Posterior cingulate gyrus (tissue), 11 donors: ENCODE data around the gene TSPAN5.
"Not testable (repeated sequence)": the region's sequence is repeated elsewhere in the genome, so short reads cannot be mapped to it uniquely, and the experiment has no call there.

ENCODE experiments used
- DNase-seq, 10 donors: peaks; one replicate each; pipeline versions ENCODE4 v3.0.0 to v3.0.0-alpha.2; 2020 to 2021; ENCODE audit warnings: mixed read lengths in 3 of 10
- intact Hi-C: fragments of 100-400 bp; cut with DNase I; formaldehyde crosslinking; loops from one replicate; pipeline ENCODE4 v1.15.1; 2023

Gene TSPAN5

GRCh38 chr4:98658287-98659105, at the start of gene TSPAN5:
Gene TSPAN5, minus strand, starts transcription at chr4:98658611.
- DNase-seq: peak; percentile 70 to 97 (median 81)
- intact Hi-C loops: loop anchor here (2.0 to 5.0 kb wide), 5 partner anchors 91 to 396 kb away; partner anchors contain the start of genes EIF4E, METAP1 and RAP1GDS1

- intact Hi-C loops: no loop called here
Observed at GRCh38 chr4:98706935-98707334, 48.5 kb upstream of the TSPAN5 start.

GRCh38 chr4:98706200-98706813, 47.9 kb upstream of the TSPAN5 start:
- intact Hi-C loops: no loop called here
- DNase-seq: no peak

More at GRCh38 chr4:98706935-98707334, 48.5 kb upstream of the TSPAN5 start:
- DNase-seq: no peak

- DNase-seq, intact Hi-C loops: not testable (repeated sequence)
Observed at GRCh38 chr4:98705586-98705985, 47.2 kb upstream of the TSPAN5 start.

GRCh38 chr4:98700656-98701055, 42.2 kb upstream of the TSPAN5 start:
- DNase-seq: peak in 5 of 10 donors; percentile 2 to 82 (median 38)
- intact Hi-C loops: no loop called here

GRCh38 chr4:98694076-98694475, 35.7 kb upstream of the TSPAN5 start:
- intact Hi-C loops: no loop called here
- peak in 1 of 10 donors; percentile 46 for DNase-seq

- intact Hi-C loops: no loop called here
- DNase-seq: no peak
Observed at GRCh38 chr4:98692411-98692810, 34.0 kb upstream of the TSPAN5 start.

GRCh38 chr4:98691588-98691987, 33.2 kb upstream of the TSPAN5 start:
- no peak for DNase-seq
- intact Hi-C loops: no loop called here

GRCh38 chr4:98689507-98690174, 31.2 kb upstream of the TSPAN5 start:
- DNase-seq: no peak
- intact Hi-C loops: no loop called here

GRCh38 chr4:98688411-98689290, 30.2 kb upstream of the TSPAN5 start:
- no peak for DNase-seq
- intact Hi-C loops: no loop called here

- intact Hi-C loops: no loop called here
- no peak for DNase-seq
Observed at GRCh38 chr4:98687876-98688275, 29.5 kb upstream of the TSPAN5 start.

GRCh38 chr4:98686847-98687246, 28.4 kb upstream of the TSPAN5 start:
- intact Hi-C loops: no loop called here
- no peak for DNase-seq

- intact Hi-C loops: no loop called here
- no peak for DNase-seq
Observed at GRCh38 chr4:98686043-98686707, 27.8 kb upstream of the TSPAN5 start.

- DNase-seq: no peak
- intact Hi-C loops: no loop called here
Observed at GRCh38 chr4:98685225-98686042, 27.0 kb upstream of the TSPAN5 start.

- DNase-seq: no peak
- intact Hi-C loops: no loop called here
Observed at GRCh38 chr4:98682719-98683118, 24.3 kb upstream of the TSPAN5 start.

GRCh38 chr4:98680806-98681205, 22.4 kb upstream of the TSPAN5 start:
- intact Hi-C loops: no loop called here
- no peak for DNase-seq

- DNase-seq: no peak
- intact Hi-C loops: no loop called here
Observed at GRCh38 chr4:98679738-98680137, 21.3 kb upstream of the TSPAN5 start.

GRCh38 chr4:98677799-98678198, 19.4 kb upstream of the TSPAN5 start:
- intact Hi-C loops: no loop called here
- no peak for DNase-seq
